Stimulated activated CD4-positive, alpha-beta T cell treated with anti-CD3 and anti-CD28 coated beads, Interleukin-1b, Interleukin-23, amount 100 ng/mL, for 48 hours (primary cell): ENCODE measurements around the gene SCAMP5.

Experiments used
- DNase-seq: peaks from one replicate; pipeline ENCODE4 v3.0.0-alpha.2; 2020

The SCAMP5 gene

GRCh38 chr15:75023872-75024636 lies 28.7 kb downstream of the SCAMP5 start:
- DNase-seq, result no peak

GRCh38 chr15:75025107-75025506 lies 29.7 kb downstream of the SCAMP5 start:
- no peak for DNase-seq

GRCh38 chr15:75025548-75026260 lies 30.3 kb downstream of the SCAMP5 start:
- no peak for DNase-seq

DNA sequence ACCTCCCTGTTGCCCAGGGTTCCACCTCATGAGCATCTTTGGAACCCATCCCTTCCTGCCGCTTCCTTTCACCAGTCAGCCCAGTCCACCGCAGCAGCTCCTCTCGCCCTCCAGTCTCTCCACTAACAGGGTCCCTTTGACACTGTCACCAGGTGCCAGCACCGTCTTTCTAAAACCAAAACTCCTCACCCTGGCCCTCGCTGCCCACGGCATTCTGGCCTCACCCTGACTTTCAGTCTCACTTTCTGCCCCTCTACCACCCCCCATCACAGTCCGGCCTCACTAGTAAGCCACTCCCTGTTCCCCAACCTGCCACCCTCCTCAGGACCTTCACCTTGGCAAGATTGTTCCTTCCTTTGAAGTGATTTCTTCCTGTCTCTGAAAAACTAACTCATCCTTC lies 32.2 kb downstream of the SCAMP5 start:
- DNase-seq, result no peak

DNA sequence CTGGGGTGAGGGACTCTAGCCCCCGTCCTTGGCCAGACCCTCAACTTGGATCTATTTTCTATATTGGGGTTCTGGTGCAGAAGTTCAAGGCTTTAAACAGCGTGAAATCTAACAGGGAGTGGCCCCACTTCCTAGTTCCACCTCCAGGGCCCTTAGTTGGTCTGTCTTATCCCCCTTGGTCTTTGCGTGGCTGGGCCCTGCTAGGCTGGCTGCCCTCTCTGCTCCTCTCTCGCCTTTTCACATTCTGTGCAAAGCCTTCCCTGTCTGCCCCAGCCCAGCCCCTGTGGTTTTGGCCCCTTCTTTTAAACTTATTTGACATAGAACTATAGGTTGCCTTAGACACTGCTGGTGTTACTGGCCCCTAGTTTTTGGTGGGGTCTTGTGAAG lies 33.6 kb downstream of the SCAMP5 start:
- no peak for DNase-seq

GRCh38 chr15:75029378-75030022 lies 34.1 kb downstream of the SCAMP5 start:
- DNase-seq, result peak; percentile 85

DNA sequence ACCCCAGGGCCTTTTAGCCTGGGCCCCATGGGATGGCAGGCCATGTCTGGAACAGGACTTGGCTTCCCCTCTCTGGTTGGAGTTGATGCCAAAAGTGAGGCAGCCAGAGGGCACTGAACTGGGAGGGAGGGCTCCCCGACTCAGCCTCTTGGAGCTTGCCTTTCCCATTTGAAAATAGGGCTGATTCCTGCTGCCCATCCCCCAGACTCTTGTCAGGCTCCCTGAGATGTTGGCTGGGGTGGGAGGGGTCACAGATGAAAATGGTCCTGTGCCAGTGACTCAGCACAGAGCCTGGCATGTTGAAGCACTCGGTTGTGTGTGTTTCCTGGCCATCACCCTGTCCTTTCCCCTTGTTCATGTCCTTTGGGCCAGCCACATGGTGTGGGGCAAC lies 34.7 kb downstream of the SCAMP5 start:
- no peak for DNase-seq

DNA sequence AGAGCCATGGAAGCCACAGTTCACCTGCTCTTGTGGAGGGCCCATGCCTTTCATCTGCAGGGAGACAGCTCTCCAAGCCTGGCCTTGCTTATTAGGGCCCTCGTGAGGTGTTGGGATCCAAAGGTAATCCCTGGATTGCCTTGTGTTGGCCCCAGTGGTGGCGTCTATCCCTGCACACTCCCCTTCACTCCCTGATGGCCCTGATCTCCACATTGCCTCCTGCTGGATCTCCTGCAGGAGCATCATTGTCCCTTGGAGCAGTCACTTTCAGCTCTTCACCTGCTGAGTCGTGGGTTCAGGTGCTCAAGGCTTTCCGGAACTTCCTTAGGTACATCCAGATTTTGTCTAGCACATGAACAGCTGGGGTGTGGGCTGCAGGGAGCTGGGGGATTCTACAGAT lies 35.1 kb downstream of the SCAMP5 start:
- DNase-seq, result no peak

GRCh38 chr15:75031848-75032247 lies 36.5 kb downstream of the SCAMP5 start:
- DNase-seq, result no peak

GRCh38 chr15:75032395-75032794 lies 37.0 kb downstream of the SCAMP5 start:
- DNase-seq, result no peak

- DNase-seq, result no peak
Measured at GRCh38 chr15:75033809-75034208, 38.4 kb downstream of the SCAMP5 start.

GRCh38 chr15:75034615-75035014 lies 39.3 kb downstream of the SCAMP5 start:
- DNase-seq, result no peak

- DNase-seq, result no peak
Measured at GRCh38 chr15:75036212-75036616, 40.9 kb downstream of the SCAMP5 start.

GRCh38 chr15:75037685-75038084 lies 42.3 kb downstream of the SCAMP5 start:
- DNase-seq, result no peak

DNA sequence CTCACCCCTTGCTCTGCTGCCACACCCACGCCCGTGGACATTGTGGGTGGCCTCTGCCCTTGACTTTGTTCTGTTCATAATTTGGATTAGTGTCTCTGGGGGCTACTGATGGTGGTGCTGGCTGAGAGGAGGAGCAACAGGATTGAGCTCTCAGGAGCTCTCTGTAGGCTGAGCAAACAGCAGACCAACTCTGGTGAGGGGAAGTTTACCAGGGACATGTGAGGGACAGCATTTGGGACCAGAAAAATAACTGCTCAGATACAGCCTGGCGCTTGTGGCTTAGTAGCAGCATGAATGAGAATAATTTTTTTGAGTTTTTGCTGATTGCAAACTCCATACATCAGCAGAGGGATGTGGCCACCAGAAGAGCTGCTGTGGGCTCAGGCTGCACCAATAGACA lies 42.9 kb downstream of the SCAMP5 start:
- no peak for DNase-seq

DNA sequence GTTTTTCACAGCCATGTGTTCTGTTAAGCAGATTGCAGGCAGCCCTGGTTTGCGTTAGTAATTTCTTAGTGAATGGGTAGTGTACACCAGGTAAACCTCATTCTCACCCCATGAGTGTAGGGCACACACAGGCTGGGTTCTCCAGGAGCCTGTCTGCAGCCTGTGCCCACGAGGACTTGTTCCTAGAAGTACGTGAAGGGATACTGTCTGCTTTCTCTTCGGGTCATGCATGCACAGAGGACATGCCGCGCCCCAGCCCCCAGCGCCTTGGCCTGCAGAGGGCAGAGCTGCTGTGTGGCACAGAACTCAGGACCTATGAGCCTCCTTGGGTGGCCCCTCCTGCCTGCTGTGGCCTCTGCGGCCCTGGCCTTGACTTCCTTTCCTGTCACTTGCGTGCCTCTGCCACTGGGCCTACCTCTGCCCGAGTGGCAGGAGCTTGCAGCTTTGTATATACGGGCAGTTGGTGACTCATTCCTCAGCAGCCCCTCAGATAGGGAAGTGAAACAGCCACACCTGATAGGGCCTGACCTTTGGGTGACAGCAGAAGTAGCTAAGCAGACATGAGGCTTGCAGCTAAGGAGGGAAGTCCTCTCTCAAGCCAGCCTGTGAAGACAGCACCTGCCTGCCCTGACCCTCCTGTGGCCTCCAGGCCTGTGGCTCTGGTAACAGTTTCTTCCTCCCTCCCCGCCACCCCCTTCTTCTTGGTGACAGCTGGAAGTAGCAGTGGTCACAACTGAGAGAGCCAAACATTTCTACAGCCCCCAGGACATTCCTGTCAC lies 47.6 kb downstream of the SCAMP5 start:
- peak; percentile 35 for DNase-seq

GRCh38 chr15:75043509-75044257 lies 48.3 kb downstream of the SCAMP5 start:
- DNase-seq, result no peak

- DNase-seq, result no peak
Measured at GRCh38 chr15:75044258-75044878, 49.0 kb downstream of the SCAMP5 start.

- DNase-seq, result no peak
Measured at GRCh38 chr15:75045332-75046015, 50.1 kb downstream of the SCAMP5 start.

GRCh38 chr15:75048394-75048793 lies 53.0 kb downstream of the SCAMP5 start:
- DNase-seq, result no peak

DNA sequence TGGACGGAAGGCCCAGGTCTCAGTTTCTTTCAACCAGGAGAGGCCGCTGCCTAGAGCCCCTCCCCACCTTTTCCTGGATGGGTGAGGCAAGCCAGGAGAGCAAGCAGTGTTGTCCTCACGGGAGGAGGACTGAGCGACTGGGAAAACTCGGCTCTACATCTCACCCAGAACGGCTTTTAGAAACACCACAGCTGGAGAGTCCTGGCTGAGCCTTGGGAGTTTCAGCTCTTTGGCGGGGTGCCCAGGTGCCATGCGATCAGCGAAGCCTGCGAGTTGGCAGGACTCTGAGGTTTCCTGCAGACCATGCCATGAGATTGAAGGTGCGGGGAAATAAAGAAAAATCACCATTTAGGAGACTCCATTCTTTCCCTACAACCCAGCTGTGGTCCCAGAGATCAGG lies 54.0 kb downstream of the SCAMP5 start:
- DNase-seq, result no peak
